Stimulated activated CD8-positive, alpha-beta memory T cell treated with anti-CD3 and anti-CD28 coated beads, Interleukin-12 subunit alpha, Interleukin-12 subunit beta, amount 100 ng/mL, for 1 hour (primary cell): ENCODE measurements around the gene STIM2.
"Not testable (repeated sequence)": the region's sequence is repeated elsewhere in the genome, so short reads cannot be mapped to it uniquely, and the experiment has no call there.

Experiments used
- DNase-seq: peaks from one replicate; pipeline ENCODE4 v3.0.0-alpha.2; 2020; ENCODE audit warnings: low read depth

Gene STIM2

DNA sequence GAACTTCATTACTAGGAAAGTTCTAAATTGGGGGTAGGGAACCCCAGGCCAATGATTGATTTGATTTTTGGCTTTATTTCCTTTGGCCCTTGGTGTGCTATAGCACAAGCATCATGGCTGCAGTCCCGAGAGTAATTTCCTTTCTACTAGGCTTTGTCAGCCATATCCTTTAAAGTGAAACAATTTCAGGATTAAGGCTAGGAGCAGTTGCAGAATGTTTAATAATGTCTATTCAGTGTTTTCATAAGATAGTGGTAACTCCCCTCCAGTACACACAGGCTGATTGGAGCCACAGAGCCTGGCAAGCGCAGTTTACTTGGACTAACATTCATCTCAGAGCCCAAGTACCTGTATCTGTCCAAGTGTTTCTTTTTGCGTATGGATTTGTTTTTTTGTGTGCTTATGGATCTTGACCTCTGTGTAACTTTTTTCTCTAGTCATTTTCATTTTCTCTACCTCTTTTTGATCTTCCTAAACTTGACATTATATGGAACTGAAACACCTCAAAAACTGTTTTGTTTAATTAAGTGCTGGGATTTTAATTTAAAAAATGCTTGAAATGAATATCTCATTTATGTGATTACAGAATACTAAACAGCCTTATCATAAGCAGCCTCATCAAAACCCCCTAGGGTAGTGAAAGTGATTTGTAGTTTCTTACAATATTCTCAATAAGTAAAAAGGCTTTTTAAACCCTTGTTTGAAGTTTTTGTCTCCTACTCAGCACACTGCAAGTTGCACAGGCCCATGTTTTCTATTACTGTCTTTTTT is 7.5 kb downstream of the STIM2 start:
- DNase-seq, result no peak

DNA sequence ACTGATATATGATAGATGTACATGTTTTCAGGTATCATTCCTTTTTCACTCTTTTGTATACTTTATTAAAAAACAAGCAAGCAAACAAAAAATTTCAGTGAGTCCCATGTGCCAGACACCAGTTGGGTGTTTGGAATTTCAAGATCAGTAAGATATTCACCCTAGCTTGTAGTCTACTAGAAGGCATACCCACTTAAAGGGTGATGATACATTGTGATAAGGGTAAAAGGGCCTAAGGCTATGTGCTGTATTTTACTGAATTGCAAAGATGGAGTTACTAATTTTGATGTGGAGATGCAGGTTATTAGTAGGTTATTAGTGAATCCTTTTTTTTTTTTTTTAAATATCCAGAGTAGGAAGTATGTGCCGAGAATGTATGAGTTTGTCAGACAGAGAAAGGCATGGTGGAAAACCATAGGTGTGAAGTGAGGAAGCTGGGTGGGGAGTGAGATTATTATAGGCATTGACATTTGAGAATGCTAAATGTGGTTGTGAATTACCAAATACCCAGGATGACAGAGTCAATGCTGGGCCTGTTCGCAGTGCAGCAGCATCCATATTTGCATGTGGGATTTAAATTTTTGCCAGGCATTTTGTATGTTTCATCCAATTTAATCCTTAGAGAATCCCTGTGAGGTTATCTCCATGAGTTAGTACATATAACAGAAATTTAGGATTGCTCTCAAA is 10.1 kb downstream of the STIM2 start:
- no peak for DNase-seq

DNA sequence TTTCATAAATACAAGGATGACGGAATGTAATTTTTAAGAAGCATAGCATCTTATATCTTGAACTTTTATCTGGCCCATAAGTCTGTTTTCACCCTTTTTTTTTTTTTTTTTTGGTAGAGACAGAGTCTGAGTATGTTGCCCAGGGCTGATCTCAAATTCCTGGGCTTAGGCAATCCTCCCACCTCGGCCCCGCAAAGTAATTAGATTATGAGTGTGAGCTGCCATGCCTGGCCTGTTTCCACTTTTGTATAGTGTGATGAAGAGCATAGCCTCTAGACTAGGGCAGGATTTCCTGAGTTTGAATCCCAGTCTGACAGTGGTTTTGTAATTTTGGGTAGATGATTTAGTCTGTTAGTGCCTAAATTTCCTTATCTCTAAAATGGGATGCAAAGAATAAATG is 11.0 kb downstream of the STIM2 start:
- no peak for DNase-seq

DNA sequence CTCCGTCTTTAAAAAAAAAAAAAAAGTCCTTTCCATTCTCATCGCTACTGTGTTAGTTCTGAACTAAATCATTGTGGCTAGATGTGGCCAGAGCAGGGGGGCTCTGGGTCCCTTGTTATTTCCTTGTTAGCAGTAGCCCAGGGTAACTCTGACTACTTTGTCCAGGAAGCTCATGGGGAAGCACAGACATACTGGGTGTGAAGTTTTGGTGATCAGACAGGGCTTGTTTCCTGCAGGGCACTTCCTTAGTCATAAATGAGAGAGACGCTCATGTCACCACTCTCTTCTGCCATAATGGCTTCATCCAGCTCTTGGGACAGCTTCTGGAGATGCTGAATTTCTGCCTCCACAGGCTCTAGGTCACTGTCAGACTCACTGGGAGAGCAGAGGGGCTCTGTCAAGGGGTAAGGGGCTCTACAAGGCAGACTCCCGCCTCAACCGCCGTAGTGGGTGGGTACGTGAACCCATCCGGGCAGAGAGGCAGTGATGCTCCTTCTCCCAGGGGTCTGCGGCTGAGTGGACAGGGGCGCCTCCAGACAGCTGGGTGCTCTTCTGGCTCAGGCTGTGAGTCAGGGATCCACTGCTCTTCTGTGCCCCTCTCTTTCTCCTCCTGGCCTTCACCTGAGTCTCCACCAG is 12.9 kb downstream of the STIM2 start:
- DNase-seq, result peak; percentile 20

DNA sequence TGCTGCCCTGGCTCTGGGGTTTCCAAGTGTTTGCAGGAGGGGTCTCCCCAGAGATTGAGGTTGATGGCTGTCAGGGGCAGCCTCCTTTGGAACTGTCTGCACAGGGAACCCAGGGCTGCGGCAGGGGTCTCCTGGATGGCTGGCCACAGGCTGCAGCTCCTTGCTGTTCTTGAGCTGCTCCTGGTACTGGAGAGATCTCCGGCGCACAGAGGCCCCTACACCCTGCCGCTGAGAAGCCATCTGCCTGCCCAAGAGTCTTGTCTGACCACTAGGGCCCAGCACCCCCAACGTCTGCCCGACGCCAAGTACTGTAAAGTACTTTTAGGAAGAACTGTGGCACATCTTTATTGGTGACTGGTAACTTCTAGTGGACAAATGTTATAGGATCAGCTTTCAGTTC is 13.5 kb downstream of the STIM2 start:
- DNase-seq, result no peak

DNA sequence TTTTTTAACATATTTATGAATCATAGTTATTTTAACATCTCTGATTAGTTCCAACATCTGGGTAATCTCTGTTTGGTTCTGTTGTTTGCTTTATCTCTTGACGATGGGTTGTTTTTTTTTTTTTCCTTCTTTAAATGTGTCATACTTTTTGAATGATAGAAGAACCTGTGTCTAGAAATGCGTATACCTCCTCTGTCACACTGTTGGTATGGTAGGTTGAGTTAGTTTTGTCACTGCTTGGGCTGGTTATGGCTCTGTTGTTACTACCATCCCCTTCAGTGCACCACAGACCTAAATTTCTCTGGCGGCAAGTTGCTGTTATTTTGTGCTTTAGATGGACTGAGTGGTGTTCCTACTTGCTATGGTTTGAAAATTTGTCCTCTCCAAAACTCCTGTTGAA is 16.8 kb downstream of the STIM2 start:
- DNase-seq, result no peak

DNA sequence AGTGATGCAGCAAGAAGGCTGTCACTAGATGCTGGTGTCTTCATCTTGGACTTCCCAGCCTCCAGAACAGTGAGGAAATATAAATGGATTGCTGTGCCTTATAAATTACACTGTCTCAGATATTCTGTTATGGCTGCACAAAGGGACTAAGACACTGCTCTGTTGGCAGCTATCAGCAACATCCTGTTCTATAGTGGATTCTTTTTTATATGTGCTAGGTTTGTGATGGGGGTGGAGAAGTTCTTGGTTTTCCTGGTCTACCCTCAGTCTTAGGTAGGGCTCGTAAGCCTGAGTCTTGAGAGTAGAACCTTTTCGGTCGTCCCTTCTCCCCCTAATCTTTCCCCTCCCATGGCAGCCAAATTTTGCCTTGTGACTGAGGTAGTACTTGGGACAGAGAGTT is 17.3 kb downstream of the STIM2 start:
- no peak for DNase-seq

DNA sequence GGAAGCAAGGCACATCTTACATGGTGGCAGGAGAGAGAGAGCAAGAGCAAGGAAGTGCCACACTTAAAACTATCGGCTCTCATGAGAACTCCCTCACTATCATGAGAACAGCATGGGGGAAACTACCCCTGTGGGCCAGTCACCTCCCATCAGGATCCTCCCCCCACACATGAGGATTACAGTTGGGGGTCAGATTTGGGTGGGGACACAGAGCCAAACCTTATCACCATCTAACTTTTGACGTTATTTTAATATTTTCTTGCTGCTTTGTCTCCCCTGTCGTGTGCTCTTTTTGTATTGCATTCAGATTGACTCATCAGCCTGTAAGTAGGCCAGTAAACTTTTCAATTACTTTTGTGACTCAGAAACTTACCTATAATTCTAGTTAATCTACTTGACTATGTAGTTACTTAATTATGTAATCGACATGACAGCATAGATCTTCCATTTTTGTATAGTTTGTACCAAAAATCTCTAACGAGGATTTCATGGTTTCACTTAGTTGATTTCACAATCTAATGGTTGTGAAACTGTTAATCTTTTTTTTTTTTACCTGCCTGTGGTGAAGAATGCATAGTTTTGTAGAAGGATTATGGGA is 18.3 kb downstream of the STIM2 start:
- no peak for DNase-seq

DNA sequence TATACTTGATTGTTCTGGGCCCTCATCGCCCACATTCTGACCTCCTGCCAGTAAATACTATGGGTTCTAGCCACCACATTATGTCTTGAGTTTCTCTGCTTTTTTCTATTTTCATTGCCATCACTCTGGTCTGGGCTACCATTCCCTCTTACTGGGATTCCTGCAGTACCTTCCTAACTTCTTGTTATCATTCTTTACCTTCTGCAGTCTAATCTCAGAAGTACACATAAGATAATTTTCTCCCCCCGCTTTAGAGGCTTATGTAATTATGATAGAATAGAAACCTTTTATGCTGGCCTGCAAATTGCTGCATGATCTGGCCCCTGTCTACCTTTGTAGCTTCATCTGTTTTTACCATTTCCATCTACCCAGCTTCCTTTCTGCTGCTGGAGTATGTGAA is 19.2 kb downstream of the STIM2 start:
- DNase-seq, result no peak

DNA sequence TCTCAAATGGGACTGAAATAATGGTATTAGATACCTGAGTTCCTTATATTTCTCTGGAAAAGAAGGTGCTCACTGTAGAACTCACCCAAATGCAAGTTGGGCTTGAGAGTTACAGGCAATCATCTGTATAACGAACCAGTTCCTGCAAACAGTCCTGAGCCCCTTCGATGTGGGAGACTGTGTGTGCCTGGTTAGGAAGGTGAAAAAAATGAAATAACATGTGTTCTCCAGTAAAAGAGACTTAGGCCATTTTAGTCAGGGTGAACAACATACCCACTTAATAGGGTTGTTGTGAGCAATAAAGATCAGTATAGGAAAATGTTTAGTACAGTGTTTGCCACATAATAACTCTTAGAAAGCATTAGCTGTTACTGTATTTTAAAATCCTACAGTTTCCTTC is 23.4 kb downstream of the STIM2 start:
- no peak for DNase-seq

DNA sequence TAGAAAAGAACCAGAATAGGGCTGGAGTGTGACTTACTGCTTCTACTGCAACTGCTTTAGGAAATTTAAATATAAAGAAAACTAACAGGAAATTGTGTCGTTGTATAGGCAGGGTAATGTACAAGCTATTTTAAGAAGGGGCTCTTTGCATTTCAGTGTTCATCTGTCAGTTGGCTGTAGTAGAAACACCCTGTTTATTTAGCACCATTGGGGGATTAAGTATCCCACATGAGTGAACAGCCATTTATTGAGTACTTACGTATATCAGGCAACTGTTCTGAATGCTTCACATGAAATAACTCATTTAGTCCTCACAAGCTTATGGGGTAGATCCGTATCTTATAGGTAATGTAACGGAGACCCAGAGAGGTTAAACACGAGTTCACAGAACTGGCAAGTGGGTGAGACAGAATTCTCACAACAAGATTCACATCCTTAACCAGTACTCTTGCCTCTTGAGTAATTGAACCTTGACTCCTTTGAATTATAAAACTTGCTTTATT is 23.9 kb downstream of the STIM2 start:
- DNase-seq, result no peak

DNA sequence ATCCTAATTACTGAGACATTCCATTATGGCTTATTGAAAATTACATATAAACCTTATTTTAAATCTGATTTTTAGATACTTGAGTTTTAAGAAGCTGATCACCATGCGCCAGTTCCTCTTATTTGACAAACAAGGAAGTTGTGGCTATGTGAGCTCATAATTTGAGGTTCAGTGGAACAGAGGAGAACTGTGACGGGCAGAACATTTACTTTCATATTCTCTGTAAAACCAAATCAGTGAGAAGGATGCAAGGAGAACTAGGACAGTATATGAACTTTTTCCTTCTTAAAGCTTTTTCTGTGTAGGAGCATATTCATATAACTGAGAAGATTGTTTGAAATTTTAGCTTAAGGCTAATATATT is 25.3 kb downstream of the STIM2 start:
- DNase-seq, result peak; percentile 18

DNA sequence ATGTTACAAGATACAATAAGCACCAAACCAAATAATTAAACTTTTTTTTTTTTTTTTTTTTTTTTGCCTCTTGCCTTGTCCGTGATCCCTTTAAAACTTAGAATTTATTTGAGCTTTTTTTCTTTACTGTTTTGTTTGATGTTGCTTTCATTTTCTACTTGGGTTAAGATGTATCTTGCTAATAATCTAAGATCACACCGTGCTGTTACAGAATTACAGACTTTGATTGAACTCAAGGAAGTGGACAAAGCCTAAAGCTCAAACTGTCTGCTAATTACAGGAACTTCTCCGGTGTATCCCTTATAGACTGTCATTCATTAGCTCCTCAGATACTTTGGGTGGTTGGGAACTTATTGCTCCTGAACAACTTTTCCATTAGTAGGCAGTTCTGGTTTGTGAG is 26.5 kb downstream of the STIM2 start:
- DNase-seq, result no peak

DNA sequence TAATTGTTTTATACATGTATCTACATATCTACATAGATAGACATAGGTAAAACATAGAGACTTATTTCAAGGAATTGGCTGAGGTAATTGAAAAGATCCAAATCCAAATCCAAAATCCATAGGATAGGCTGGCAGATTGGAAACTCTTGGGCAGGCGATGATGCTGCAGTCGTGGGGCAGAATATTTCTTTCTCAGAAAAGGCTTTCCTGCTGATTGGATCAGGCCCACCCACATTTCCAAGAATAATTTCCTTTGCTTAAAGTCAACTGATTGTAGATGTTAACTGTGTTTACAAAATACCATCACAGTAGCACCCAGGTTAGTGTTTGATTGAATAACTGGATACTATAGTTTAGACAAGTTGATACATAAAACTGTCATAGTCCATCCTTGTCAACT is 27.2 kb downstream of the STIM2 start:
- no peak for DNase-seq

DNA sequence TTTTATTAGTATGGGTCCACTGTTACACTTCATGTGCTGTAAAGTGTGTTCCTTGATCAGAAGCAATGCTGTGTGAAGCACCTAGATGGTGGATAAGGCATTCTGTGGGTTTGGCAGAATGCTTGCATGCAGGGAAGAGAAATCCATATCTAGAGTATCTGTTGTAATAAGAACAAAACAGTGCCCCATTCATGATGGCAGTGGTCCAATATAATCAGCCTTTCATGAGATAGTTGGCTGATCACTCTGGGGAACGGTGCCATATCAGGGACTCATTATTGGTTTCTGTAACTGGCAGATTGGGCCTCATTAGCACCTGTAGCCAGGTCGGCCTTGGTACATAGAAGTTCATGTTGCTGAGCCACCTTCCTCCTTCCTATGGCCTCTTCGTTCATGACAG is 28.7 kb downstream of the STIM2 start:
- DNase-seq, result no peak

DNA sequence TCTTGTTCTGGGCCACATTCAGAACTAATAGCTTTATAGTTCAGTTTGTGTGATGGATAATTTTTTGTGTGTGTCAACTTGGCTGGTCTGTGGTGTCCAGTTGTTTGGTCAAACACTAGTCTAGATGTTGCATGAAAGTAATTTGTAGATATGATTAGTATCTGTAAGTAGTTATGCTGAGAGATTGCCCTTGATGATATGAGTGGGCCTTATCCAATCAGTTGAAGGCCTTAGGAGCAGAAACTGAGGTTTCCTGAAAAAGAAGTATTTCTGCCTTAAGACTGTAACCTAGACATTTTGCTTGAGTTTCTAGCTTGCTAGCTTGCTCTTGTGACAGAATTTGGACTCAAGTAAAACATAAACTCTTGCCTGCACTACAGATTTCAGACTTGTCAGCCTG is 30.4 kb downstream of the STIM2 start:
- no peak for DNase-seq

DNA sequence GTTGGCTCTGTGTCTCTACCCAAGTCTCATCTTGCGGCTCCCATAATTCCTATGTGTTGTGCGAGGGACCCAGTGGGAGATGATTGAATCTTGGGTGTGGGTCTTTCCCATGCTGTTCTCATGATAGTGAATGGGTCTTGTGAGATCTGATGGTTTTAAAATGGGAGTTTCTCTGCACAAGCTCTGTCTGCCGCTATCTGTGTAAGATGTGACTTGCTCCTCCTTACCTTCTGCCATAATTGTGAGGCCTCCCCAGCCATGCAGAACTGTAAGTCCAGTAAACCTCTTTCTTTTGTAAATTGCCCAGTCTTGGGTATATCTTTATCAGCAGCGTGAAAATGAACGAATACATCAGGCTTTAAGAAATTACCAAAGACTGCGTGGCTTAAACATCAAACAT is 31.2 kb downstream of the STIM2 start:
- no peak for DNase-seq

DNA sequence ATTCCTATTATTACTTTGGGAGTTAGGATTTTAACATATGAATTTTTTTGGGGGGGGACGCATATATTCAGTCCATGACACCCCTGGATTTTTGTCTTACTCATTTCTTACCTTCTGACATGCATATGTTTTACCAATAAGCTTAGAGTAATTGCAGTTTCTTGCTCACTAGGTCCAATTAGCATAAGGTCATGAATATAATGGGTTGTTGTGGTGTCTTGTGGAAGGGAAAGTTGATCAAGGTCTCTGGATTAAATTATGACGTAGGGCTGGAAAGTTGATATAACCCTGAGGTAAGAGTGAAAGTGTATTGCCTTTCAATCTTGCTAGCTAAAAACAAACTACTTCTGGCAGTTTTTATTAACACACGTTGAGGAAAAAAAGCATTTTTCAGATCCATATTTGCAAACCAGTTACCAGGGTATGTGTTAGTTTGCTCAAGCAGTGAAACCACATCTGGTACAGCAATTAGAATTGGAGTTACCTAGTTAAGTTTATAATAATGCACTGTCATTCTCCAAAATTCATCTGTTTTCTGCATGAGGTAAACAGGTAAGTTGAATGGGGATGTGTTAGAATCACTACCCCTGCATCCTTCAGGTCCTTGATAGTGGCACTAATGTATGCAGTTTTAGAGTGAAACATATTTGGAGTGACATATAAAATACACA is 32.0 kb downstream of the STIM2 start:
- no peak for DNase-seq

DNA sequence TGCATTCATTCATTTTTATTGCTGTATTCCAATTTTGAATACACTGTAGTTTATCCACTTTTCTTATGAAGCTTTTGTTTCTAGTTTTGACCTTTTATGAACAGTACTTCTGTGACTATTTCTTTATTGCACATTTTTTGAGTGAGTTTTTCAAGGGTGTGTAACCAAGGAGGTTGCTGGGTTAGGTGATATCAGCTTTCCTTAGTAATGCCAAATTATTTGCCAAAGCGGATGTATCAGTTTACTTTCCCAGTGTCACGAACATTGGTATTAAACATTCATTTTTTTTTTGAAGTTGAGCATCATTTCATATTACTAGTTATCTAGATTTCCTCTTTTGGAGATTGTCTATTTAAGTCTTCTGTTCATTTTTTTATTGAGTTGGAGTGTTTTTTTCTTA is 32.9 kb downstream of the STIM2 start:
- DNase-seq, result no peak

DNA sequence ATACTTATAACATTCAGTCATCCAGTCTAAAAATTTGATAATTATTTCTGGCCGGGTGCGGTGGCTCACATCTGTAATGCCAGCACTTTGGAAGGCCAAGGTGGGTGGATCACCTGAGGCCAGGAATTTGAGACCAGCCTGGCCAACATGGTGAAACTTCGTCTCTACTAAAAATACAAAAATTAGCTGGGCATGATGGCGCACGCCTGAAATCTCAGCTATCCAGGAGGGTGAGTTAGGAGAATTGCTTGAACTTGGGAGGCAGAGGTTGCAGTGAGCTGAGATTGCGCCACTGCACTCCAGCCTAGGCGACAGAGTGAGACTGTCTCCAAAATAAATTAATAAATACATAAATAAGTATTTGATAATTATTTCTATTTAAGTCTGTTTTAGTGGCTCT is 34.2 kb downstream of the STIM2 start:
- not testable (repeated sequence) for DNase-seq

DNA sequence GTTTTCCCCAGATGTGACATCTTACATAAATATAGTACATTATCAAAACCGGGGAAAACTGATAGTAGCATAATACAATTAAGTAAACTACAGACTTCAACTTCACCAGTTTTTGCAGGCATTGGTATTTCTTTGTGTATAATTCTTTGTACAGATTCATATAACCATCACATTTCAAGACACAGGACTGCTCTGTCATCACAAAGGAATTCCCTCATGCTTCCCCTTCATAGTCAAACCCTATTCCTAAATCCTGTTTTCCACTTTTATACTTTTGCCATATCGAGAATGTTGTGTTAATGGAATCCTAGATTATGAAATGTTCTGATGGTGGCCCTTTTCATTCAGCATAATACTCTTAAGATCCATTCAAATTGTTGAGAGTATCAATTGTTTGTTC is 36.0 kb downstream of the STIM2 start:
- no peak for DNase-seq

DNA sequence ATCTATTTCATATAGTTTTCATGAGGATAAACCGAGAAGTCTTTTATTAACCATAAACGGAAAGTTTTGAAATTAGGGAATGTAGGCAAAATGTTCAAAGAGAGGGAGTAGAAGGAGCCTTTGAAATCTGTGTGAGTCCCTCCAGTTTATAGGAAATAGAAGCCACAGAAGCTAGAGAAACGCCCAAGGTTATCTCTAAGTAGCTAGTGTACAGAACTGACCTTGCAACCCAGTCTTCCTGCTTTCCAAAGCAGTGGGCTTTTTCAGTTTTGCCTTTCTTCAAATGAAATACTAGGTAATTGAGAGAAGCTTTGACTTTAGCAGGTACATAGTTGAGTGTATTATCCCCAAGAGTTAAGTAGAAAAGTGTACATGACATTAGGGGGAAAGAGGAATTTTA is 39.4 kb downstream of the STIM2 start:
- no peak for DNase-seq
